K562 (cell line): ENCODE measurements around the gene CD3D. TPM values are rescaled to one million over a fixed set of nuclear protein-coding genes. Genes with fewer than 3 reads are reported as not detected.
A peak's percentile ranks its signal among the peaks of the same experiment; 100 is the strongest.

ENCODE experiments used
- ATAC-seq: fragments of 200-7000 bp; cut with Tn5 transposase; 3 replicates; pipeline ENCODE4 v1.9.1; 2020; ENCODE audit warnings: moderate library complexity
- BruUV-seq: library from RNA; stranded (reverse); fragments of 400-500 nt; replicated peaks from 2 replicates; lab custom pipeline; 2021; lab: Mats Ljungman, UMichigan
- CTCF ChIA-PET: fragments of 300-600 bp; formaldehyde crosslinking; extraction: SDS; loops from one replicate; lab custom pipeline; 2021; ENCODE audit warnings: low intra/inter-chr PET ratio; lab: Yijun Ruan, JAX
- POLR2A ChIA-PET: fragments of 300-600, 350-650 bp; sonication (Branson Sonifier 250); formaldehyde crosslinking; extraction: SDS; loops from one replicate; lab custom pipeline; 2021; ENCODE audit warnings: antibody characterized with exemption, inconsistent platforms; lab: Yijun Ruan, JAX
- DNase-seq, 4 experiments: peaks; one replicate each; pipeline versions ENCODE4 v3.0.0 to v3.0.0-alpha.2; 2011 to 2018; ENCODE audit warnings: low spot score in 3 of 4, mixed read lengths in 3 of 4; ENCODE audit errors: extremely low read depth in 1 of 4
- FAIRE-seq: peaks from 2 replicates; lab custom pipeline; 2011; peaks lifted over from hg19 to GRCh38; lab: Jason Lieb, UNC
- H2AFZ ChIP-seq: 2 replicates; pipeline ENCODE4 v1.6.0; 2011; ENCODE audit warnings: low read depth, low read length, control low read depth, inconsistent platforms
- H3K27ac ChIP-seq: fragments of 200-600 bp; 3 replicates; pipeline ENCODE4 v1.8.0; 2011; ENCODE audit warnings: low read depth, mild to moderate bottlenecking, control low read depth, inconsistent platforms, low read length, moderate library complexity, mixed read lengths; ENCODE audit errors: extremely low read depth
- H3K27me3 ChIP-seq, 2 experiments: fragments of 300-600 bp in 1 of 2; 2 replicates in 1 of 2; 3 replicates in 1 of 2; pipeline versions ENCODE4 v1.6.0 to v1.8.0; 2011; ENCODE audit warnings: inconsistent platforms in 2 of 2, low read length in 2 of 2, mild to moderate bottlenecking in 1 of 2, mixed read lengths in 1 of 2, moderate library complexity in 1 of 2; ENCODE audit not compliant: control insufficient read depth in 2 of 2, insufficient read depth in 2 of 2
- H3K36me3 ChIP-seq: fragments of 300-600 bp; 3 replicates; pipeline ENCODE4 v1.8.0; 2011; ENCODE audit warnings: mild to moderate bottlenecking, low read length, inconsistent platforms; ENCODE audit not compliant: control insufficient read depth, insufficient read depth
- H3K4me1 ChIP-seq, 2 experiments: fragments of 200-600 bp in 1 of 2; replicated peaks in 1 of 2; 2 replicates in 1 of 2; 3 replicates in 1 of 2; pipeline versions ENCODE4 v1.5.1 to v1.8.0; 2011; ENCODE audit warnings: inconsistent platforms in 2 of 2, low read length in 2 of 2, mild to moderate bottlenecking in 1 of 2, mixed read lengths in 1 of 2, moderate library complexity in 1 of 2; ENCODE audit not compliant: control insufficient read depth in 2 of 2, insufficient read depth in 2 of 2
- H3K4me2 ChIP-seq: 2 replicates; pipeline ENCODE4 v1.6.1; 2011; ENCODE audit warnings: low read length, control low read depth, inconsistent platforms, mixed read lengths; ENCODE audit not compliant: insufficient read depth
- H3K4me3 ChIP-seq: fragments of 200-600 bp; sonication (generic), shearing (Covaris generic); 2 replicates; pipeline ENCODE4 v1.5.1; 2016; ENCODE audit warnings: control low read depth, inconsistent platforms
- H3K79me2 ChIP-seq: fragments of 200-600 bp; 3 replicates; pipeline ENCODE4 v1.8.0; 2011; ENCODE audit warnings: low read length, inconsistent platforms; ENCODE audit not compliant: control insufficient read depth, insufficient read depth
- H3K9ac ChIP-seq, 2 experiments: 2 replicates each; pipeline versions ENCODE4 v1.6.0 to v1.6.1; 2011; ENCODE audit warnings: low read depth in 2 of 2, low read length in 2 of 2, control low read depth in 1 of 2, inconsistent platforms in 1 of 2, mild to moderate bottlenecking in 1 of 2, mixed read lengths in 1 of 2; ENCODE audit not compliant: insufficient read depth in 1 of 2
- H3K9me1 ChIP-seq: one replicate; pipeline ENCODE4 v1.6.0; 2011; ENCODE audit warnings: inconsistent platforms, mild to moderate bottlenecking, low read length, moderate library complexity; ENCODE audit not compliant: control insufficient read depth, insufficient read depth
- H3K9me3 ChIP-seq: replicated peaks from 2 replicates; pipeline ENCODE4 v1.5.1; 2011; ENCODE audit warnings: low read depth, low read length, inconsistent platforms; ENCODE audit not compliant: control insufficient read depth, insufficient read depth
- H4K20me1 ChIP-seq: replicated peaks from 2 replicates; pipeline ENCODE4 v1.6.1; 2011; ENCODE audit warnings: low read length, inconsistent platforms, mixed read lengths; ENCODE audit not compliant: control insufficient read depth, insufficient read depth
- CC2D1A ChIP-seq: fragments of 450-650 bp; IDR thresholded peaks from 2 replicates; pipeline ENCODE4 v1.6.1; 2017; ENCODE audit warnings: mild to moderate bottlenecking
- CREBBP ChIP-seq: IDR thresholded peaks from one replicate; pipeline ENCODE4 v1.6.1; 2012; ENCODE audit warnings: low read depth, mild to moderate bottlenecking, control low read depth, inconsistent platforms, low read length
- KAT7 ChIP-seq: sonication (generic); formaldehyde crosslinking; IDR thresholded peaks from 2 replicates; pipeline ENCODE4 v1.8.0; 2022; ENCODE audit warnings: missing genetic modification reagents, mild to moderate bottlenecking, borderline replicate concordance
- KDM2B ChIP-seq: fragments of 250-450 bp; sonication (Bioruptor Pico); IDR thresholded peaks from 2 replicates; pipeline ENCODE4 v1.8.0; 2021; ENCODE audit warnings: mild to moderate bottlenecking, moderate library complexity
- MIER1 ChIP-seq: fragments of 450-650 bp; IDR thresholded peaks from 2 replicates; pipeline ENCODE4 v1.6.1; 2016; ENCODE audit warnings: antibody characterized with exemption, mild to moderate bottlenecking, low read depth
- NELFE ChIP-seq: IDR thresholded peaks from 2 replicates; pipeline ENCODE4 v1.6.1; 2011; ENCODE audit warnings: mild to moderate bottlenecking; ENCODE audit not compliant: insufficient read depth, insufficient read length
- NUFIP1 ChIP-seq: fragments of 450-650 bp; IDR thresholded peaks from 2 replicates; pipeline ENCODE4 v1.6.1; 2018; ENCODE audit not compliant: partially characterized antibody
- PHF21A ChIP-seq: fragments of 450-650 bp; IDR thresholded peaks from 2 replicates; pipeline ENCODE4 v1.6.1; 2017; ENCODE audit warnings: low read depth, borderline replicate concordance
- RAD51 ChIP-seq: fragments of 450-650 bp; IDR thresholded peaks from 2 replicates; pipeline ENCODE4 v1.7.1; 2016; ENCODE audit warnings: low read depth, mild to moderate bottlenecking, borderline replicate concordance
- SIRT6 ChIP-seq: IDR thresholded peaks from one replicate; pipeline ENCODE4 v1.6.1; 2012; ENCODE audit warnings: low read depth, mild to moderate bottlenecking, control low read depth, inconsistent platforms, low read length, moderate library complexity
- SMC3 ChIP-seq: conservative IDR thresholded peaks from 2 replicates; pipeline ENCODE4 v1.6.1; 2011; ENCODE audit warnings: low read depth, low read length, improper control_type of control experiment; ENCODE audit not compliant: insufficient read depth
- ZFP36 ChIP-seq: fragments of 150-350 bp; IDR thresholded peaks from 2 replicates; pipeline ENCODE4 v1.6.1; 2018; ENCODE audit warnings: low read length, low read depth; ENCODE audit not compliant: partially characterized antibody
- ZFPM2 ChIP-seq: fragments of 250-450 bp; sonication (Bioruptor Pico); IDR thresholded peaks from 2 replicates; pipeline ENCODE4 v1.5.1; 2022; ENCODE audit warnings: mild to moderate bottlenecking
- ZNF316 ChIP-seq: fragments of 450-650 bp; IDR thresholded peaks from 2 replicates; pipeline ENCODE4 v1.6.1; 2016
- WGBS: fragments of 100-300 bp; shearing (Covaris generic); methylation state at CpG from one replicate; pipeline ENCODE4 v1.1.6; 2016; ENCODE audit warnings: low coverage, mixed read lengths; ENCODE audit not compliant: insufficient coverage; ENCODE audit errors: missing lambda C conversion rate; 5-methylcytosine and 5-hydroxymethylcytosine counted together
- in situ Hi-C: fragments of 300-500 bp; cut with MboI; formaldehyde crosslinking; loops from 4 replicates; pipeline ENCODE4 v1.15.0; 2018; ENCODE audit warnings: inconsistent platforms, mixed read lengths
- intact Hi-C: fragments of 100-400 bp; cut with micrococcal nuclease; formaldehyde crosslinking; loops from 2 replicates; pipeline ENCODE4 v1.14.2; 2022
- polyA plus RNA-seq, 8 experiments: library from polyadenylated mRNA; depleted of rRNA in 4 of 8; stranded (reverse) in 5 of 8; unstranded in 3 of 8; fragments of >200 nt; fragmentation: Nextera tagmentation in 2 of 8; fragmentation: Illumina TruSeq in 1 of 8; extraction: Ambion mirVana in 2 of 8; extraction: Trizol in 1 of 8; gene quantifications; 2 replicates each; pipeline versions ENCODE4 v1.2.1 to v1.2.3, GENCODE V29; 2011 to 2014; ENCODE audit warnings: inconsistent platforms in 1 of 8, missing spikeins in 1 of 8
- total RNA-seq, 7 experiments: library from RNA; depleted of rRNA in 6 of 7; stranded (reverse); fragments of >200 nt in 6 of 7; fragmentation: Illumina TruSeq in 2 of 7; extraction: Trizol in 2 of 7; gene quantifications; 2 replicates each; pipeline versions ENCODE4 v1.2.1 to v1.2.3, GENCODE V29; 2011 to 2021; ENCODE audit warnings: low replicate concordance in 1 of 7
- TF ChIP-seq, protein P1 (sequence below): sonication (generic); formaldehyde crosslinking; IDR thresholded peaks from 2 replicates; pipeline ENCODE4 v1.8.1; 2022; ENCODE audit warnings: missing genetic modification reagents
- TF ChIP-seq, protein P2 (sequence below), 2 experiments: fragments of 250-450 bp in 1 of 2; fragments of 450-650 bp in 1 of 2; sonication (Bioruptor Pico) in 1 of 2; IDR thresholded peaks; 2 replicates each; pipeline versions ENCODE4 v1.6.1 to v1.8.0; 2016 to 2021; ENCODE audit warnings: mild to moderate bottlenecking in 2 of 2, moderate library complexity in 2 of 2, missing compliant biosample characterization in 1 of 2, missing genetic modification characterization in 1 of 2

CD3D gene
- total and polyA plus RNA-seq, 9 of the 15 experiments (the other 6 are each of a cell fraction or from before 2014, with no cell fraction given) = 36.2 to 238 (median 67.1) TPM

DNA sequence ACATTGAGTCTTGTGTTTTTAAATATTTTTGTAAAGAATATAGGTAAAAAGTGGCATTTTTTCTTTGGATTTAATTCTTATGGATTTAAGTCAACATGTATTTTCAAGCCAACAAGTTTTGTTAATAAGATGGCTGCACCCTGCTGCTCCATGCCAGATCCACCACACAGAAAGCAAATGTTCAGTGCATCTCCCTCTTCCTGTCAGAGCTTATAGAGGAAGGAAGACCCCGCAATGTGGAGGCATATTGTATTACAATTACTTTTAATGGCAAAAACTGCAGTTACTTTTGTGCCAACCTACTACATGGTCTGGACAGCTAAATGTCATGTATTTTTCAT is 38.3 kb downstream of the CD3D start (continued):
- TF ChIP-seq, protein P1, sequence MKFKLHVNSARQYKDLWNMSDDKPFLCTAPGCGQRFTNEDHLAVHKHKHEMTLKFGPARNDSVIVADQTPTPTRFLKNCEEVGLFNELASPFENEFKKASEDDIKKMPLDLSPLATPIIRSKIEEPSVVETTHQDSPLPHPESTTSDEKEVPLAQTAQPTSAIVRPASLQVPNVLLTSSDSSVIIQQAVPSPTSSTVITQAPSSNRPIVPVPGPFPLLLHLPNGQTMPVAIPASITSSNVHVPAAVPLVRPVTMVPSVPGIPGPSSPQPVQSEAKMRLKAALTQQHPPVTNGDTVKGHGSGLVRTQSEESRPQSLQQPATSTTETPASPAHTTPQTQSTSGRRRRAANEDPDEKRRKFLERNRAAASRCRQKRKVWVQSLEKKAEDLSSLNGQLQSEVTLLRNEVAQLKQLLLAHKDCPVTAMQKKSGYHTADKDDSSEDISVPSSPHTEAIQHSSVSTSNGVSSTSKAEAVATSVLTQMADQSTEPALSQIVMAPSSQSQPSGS (CRISPR knock-in tag) = no peak
- TF ChIP-seq SIRT6 = no peak
- TF ChIP-seq ZNF316 = no peak
- TF ChIP-seq NELFE = no peak

DNA sequence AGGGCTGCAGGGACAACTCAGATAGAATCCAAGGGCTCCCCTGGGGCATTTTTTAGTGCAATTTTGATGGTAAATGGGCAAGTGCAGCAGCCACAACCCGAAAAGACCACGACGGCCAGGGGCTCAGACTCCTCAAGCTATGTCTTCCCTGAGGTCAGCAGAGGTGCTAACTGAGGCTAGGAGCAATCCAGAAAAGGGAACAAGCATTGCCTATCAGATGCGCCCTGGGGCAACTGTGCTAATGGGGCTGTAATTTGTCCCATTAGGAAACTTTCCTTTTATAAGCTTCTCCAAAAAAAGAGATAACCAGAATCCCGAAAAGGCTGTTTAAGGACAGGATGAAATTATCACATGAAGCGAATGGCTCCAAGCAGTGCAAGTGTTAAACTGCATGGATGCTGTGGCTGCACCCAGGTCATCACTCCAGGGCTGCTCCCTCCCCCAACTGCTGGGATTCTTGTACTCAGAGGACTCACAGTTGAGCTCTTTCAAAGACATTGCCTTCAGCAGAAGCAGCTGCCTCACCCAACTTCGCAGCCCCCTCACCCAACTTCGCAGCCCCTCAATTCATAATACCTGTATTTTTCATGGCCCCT is 40.8 kb downstream of the CD3D start:
- H3K9ac ChIP-seq = no peak overlapping the region
- DNase-seq (no peak), ATAC-seq (no peak), FAIRE-seq (peak; percentile 6)
- CTCF ChIA-PET = no interaction called here
- WGBS = 0% methylated on average over 8 of the region's 8 CpGs
- no peaks in the 10 kb centered on the region for H3K36me3 ChIP-seq
- H3K4me1 ChIP-seq = no peaks in the 10 kb centered on the region; a peak in 1 of 5 replicates
- BruUV-seq = no TSS peak
- H3K79me2 ChIP-seq = no peaks in the 10 kb centered on the region
- TF ChIP-seq ZFP36 (no peak), SMC3 (no peak), CREBBP (no peak), CC2D1A (no peak), MIER1 (no peak), KDM2B (no peak), NUFIP1 (no peak), ZFPM2 (CRISPR knock-in tag) (no peak), KAT7 (no peak), PHF21A (no peak), RAD51 (no peak)
- TF ChIP-seq, protein P2, sequence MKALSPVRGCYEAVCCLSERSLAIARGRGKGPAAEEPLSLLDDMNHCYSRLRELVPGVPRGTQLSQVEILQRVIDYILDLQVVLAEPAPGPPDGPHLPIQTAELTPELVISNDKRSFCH (CRISPR knock-in tag; IDR thresholded peaks at IDR 0.05) = no peak
- TF ChIP-seq, protein P2 (tag; IDR thresholded peaks at IDR 0.05) = no peak
- in situ Hi-C loops = no loop called here
- no peak overlapping the region for H2AFZ ChIP-seq
- POLR2A ChIA-PET = no interaction called here
- H4K20me1 ChIP-seq = no peaks in the 10 kb centered on the region
- H3K4me2 ChIP-seq = no peak overlapping the region
- intact Hi-C loops = no loop called here
- no peak overlapping the region for H3K27ac ChIP-seq
- H3K9me3 ChIP-seq = no peaks in the 10 kb centered on the region
- H3K4me3 ChIP-seq = no peak overlapping the region
- H3K9me1 ChIP-seq = no peaks in the 10 kb centered on the region
- peaks cover 8 to 13% of the 10 kb centered on the region in 2 experiments; a peak in 3 of 5 replicates for H3K27me3 ChIP-seq
